IPS DF 19.7 (cell line): ENCODE data around the gene RPRD2.
"Not testable (repeated sequence)": the region's sequence is repeated elsewhere in the genome, so short reads cannot be mapped to it uniquely, and the experiment has no call there.

Experiments
- DNase-seq: peaks from one replicate; pipeline ENCODE4 v3.0.0-alpha.2; 2013; ENCODE audit warnings: low read depth, low spot score

RPRD2 gene

DNA sequence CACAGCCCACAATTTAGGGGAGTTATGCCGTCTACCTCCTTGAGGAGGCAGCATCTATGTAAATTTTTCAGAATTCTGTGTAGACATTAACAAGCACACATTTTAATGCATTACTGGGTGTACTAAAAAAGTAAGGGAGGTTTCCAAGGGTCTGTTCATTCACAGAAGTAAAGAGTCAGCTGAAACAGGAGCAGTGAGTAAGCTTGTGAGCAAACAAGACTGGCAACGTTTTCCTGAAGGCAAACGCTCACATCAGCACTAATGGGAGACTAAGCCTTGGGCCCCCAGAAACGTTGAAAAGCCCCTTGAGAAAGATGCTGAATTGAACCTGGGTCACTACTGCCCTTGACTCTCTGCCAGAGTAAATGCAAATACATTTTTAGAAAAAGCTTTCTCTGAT lies 25.7 kb downstream of the RPRD2 start:
- DNase-seq: no peak

DNA sequence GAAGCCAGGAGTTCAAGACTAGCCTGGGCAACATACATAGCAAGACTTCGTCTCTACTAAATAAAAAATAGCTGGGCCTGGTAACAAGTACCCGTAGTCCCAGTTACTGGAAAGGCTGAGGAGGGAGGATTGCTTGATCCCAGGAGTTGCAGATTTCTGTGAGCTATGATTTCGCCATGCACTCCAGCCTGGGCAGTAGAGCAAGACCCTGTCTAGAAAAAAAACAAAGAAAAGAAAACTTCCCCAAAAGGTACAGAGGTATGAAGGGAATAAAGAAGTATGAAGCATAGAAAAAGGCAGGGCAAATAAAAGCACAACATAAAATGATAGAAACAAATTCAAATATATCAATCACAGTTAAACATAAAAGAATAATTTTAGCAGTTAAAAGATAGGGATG lies 28.7 kb downstream of the RPRD2 start:
- no peak for DNase-seq

DNA sequence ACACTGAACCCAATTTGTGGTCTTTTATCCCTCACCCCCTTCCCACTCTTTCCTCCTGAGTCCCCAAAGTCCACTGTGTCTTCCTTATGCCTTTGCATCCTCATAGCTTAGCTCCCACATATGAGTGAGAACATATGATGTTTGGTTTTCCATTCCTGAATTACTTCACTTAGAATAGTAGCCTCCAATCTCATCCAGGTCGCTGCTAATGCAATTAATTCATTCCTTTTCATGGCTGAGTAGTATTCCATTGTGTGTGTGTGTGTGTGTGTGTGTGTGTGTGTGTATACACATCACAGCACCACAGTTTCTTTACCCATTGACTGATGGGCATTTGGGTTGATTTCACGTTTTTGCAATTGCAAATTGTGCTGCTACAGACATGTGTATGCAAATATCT lies 31.2 kb downstream of the RPRD2 start:
- not testable (repeated sequence) for DNase-seq

DNA sequence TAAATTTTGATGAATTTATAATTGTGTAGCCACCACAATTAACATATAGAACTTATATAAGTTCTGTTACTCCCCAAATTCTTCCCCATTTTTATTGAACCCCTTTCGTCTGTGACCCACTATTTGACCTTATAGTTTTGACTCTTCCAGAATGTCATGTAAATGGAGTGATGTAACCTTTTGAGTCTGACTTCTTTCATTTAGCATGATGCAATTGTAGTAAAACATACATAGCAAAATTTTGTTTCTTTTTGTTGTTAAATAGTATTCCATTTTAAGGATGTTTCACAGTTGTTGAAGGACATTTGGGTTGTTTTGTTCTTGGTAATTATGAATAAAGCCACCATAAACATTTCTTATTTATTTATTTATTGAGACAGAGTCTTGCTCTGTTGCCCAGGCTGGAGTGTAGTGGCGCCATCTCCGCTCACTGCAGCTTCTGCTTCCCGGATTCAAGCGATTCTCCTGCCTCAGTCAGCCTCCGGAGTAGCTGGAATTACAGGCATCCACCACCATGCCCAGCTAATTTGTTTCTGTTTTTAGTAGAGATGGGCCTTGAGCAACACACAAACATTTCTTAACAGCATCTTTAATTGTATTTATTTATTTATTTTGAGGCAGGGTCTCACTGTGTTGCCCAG lies 33.6 kb downstream of the RPRD2 start:
- DNase-seq: no peak

DNA sequence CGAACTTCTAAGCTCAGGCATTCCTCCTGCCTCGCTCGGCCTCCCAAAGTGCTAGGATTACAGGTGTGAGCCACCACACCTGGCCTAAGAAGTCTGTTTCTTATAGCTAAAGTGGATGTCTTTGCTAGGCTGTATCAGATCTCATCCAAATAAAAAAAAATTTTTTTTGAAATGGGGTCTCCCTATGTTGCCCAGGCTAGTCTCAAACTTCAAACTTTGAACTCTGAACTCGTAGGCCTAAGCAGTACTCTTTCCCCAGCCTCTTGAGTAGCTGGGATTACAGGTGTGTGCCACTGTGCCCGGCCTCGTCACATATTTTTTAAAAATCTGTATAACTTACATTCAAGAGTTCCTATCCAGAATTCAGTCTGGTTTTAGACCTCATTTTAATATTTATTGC lies 40.5 kb downstream of the RPRD2 start:
- no peak for DNase-seq

DNA sequence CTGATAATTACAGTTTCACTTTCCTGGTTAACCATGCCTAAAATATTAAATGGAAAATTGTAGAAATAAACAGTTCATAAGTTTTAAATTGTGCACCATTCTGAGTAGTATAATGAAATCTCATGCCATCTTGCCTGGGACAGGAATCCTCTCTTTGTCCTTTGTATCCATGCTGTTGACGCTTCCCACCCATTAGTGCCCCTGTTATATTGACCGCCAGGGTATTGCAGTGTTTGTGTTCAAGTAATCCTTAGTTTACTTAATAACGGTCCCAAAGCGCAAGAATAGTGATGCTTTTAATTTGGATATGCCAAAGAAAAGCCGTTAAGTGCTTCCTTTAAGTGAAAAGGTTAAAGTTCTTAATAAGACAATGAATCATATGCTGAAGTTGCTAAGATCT lies 41.7 kb downstream of the RPRD2 start:
- DNase-seq: no peak

DNA sequence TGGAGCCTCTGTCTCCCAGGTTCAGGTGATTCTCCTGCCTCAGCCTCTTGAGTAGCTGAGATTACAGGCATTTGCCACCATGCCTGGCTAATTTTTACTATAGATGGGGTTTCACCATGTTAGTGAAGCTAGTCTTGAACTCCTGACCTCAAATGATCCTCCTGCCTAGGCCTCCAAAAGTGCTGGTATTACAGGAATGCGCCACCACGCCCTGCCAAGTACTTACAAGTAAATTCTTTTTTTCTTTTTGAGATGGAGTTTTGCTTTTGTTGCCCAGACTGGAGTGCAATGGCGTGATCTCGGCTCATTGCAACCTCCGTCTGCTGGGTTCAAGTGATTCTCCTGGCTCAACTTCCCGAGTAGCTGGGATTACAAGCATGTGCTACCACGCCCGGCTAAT lies 42.5 kb downstream of the RPRD2 start:
- no peak for DNase-seq

DNA sequence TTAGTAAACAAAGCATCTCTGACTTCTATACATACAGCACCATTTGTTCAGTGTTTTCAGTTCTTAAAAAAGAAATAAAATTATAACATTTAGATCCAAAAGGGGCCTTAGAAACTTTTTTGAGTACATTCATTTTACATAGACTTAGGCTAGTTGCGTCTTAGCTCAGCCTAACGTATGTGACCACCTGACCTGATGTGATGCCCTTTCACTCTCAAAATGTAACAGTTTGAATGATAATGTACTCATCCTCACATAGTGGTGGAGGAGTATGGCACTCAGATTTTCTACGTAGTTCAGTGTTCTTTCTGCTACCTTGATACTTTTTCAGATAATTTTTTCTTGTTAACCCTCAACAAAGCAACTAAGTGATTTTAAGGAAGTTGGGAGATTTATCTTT lies 43.4 kb downstream of the RPRD2 start:
- DNase-seq: no peak

DNA sequence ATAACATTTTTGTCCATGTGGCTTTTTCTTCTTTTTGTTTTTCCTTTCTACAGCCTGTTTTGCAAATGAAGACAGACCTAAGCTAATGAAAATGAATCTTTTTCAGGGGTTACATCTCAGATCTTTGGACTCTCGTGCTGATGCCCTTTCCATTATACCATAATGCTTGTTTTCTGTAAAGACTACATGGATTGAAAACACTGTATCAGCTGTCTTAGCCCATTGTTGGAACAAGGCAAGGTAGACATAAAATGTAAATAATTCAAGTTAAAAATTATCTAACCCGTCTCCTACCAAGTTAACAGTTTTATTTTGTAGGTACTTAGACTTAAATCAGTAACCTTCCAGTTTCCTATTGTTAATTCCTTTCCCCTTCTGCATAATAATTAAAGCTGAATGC lies 44.9 kb downstream of the RPRD2 start:
- DNase-seq: no peak

DNA sequence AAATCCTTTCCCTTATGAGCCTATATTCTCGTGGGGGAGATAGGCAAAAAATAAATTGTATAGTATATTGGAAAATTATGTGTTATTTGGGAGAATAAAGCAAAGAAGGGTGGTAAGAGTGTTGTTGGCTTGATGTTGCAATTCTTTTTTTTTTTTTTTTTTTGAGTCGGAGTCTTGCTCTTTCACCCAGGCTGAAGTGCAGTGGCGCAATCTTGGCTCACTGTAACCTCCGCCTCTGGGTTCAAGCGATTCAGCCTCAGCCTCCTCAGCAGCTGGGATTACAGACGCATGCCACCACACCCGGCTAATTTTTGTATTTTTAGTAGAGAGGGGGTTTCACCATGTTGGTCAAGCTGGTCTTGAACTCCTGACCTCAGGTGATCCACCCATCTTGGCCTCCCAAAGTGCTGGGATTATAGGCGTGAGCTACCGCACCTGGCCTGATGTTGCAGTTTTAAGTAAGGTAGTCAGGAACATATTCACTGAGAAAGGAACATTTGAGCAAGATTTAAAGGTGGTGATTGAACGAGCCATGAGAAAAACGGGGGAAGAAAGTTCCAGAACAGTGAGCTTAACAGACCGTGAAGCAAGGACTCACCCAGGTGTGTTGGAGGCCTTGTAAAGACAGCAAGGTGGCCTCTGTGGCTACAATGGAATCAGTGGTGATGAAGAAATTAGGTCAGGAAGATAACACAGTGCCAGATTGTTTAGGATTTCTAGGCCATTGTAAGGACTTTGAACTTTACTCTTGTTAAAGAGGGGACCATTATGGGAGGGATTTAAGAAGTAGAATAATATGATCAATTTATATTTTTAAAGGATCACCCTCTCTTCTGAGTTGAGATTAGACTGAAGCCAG lies 45.8 kb downstream of the RPRD2 start:
- DNase-seq: no peak

DNA sequence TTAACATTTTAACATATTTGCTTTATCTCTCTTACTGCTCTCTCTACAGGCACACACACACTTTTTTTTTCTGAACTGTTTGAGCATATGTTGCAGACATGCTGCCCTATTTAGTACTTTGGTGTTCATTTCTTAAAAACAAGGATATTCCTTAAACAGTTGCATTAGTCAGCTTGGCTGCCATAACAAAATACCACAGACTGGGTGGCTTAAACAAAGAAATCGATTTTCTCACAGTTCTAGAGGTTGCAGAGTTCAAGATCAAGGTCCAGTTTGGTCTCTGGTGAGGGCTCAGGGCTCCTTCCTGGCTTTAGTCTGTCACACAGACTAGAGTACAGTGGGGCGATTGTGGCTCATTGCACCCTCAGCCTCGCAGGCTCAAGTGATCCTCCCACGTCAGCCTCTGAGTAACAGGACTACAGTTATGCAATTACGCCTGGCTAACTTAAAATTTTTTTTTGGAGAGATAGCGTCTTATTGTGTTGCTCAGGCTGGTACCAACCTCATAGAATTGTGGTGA lies 46.7 kb downstream of the RPRD2 start:
- no peak for DNase-seq

DNA sequence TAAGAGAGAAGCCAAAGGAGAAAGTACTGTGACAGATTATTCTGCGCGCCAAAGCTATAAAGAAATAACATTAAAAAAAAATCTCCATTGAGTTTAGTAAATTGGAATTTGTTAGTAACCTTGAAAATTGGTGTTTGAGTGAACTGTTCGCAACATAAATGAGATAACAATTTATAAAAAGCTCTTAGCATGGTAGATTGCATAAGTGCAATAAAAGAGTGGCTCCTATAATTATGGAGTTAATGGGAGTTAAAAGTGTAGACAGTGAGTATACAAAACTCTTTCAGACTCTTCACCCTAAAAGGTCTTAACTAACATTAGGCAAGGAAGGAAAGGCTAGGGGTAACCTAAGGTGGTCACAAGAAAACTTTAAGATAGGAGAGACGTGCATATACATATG lies 50.6 kb downstream of the RPRD2 start:
- DNase-seq: no peak

DNA sequence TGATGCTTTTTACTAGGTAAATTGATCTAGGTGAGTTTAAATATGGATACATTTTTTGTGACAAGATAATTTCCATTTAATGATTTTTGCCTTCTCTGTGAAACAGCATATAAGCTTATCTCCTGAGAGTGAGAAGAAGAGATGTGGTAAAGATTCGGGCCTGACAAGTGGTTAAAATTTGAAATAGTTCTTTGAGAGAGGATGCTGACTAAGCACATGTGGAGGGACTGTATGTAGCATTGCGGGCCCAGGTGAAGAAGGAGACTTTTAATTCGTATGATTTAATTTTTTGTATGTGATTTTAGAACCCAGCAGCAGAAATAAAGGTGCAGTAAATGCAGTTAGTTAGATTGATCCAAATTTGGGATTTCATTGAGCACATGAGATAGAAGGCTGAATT lies 51.9 kb downstream of the RPRD2 start:
- DNase-seq: no peak

DNA sequence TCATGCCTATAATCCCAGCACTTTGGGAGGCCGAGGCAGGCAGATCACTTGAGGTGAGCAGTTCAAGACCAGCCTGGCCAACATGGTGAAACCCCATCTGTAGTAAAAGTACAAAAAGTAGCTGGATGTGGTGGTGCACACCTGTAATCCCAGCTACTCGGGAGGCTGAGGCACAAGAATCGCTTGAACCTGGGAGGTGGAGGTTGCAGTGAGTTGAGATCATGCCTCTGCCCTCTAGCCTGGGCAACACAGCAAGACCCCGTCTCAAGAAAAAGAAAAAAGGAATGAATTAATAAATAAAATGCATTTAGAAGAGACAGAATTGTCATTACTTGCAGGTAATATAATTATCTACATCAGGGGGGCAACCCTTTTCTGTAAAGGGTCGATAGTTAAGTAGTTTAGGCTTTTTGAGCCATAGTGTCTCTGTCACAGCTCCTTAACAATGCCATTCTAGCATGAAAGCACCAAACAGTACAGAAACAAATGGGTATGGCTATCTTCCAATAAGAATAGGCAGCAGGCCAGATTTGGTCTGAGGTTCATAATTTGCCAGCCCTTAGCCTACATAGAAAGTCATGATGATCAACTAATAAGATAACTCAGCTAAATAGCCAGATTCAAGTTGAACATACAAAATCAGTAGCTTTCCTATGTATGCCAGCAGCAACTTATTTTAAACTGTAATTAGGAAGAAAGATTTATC lies 56.8 kb downstream of the RPRD2 start:
- DNase-seq: no peak

DNA sequence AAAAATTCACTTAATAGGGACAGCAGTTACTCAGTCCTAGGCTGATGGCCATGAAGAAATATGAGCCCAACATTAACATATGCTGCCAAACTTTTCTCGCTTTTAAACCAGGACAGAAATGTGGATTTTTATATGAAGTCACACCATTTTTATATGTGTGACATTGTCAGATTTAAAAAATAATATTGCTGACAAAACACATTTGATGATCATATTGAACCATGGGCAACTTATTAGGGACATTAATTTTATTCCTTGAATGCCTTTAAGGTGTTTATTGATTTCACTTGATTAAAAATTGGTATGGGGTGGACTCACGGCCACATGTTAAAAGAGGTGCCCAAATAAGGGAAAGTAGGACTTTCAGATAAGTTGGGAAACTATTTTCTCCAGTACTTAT lies 58.6 kb downstream of the RPRD2 start:
- no peak for DNase-seq

DNA sequence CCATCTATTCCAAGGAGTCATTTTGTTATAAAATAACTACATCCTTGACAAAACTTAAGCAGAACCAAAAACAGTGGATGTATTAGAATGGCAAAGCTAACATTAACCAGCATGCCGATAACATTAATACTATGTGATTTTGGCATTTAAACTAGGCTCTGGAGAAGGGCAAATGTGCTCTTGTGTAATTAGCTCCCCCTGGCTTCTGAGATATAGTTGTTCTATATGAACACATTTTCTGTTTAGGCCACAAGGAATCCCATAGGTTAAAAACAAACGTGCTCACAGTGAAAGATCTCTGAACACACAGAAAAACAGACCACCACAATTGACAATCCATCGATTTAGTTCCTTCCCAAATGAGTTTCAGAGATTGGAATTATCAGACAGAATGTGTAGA lies 65.9 kb downstream of the RPRD2 start:
- DNase-seq: no peak

DNA sequence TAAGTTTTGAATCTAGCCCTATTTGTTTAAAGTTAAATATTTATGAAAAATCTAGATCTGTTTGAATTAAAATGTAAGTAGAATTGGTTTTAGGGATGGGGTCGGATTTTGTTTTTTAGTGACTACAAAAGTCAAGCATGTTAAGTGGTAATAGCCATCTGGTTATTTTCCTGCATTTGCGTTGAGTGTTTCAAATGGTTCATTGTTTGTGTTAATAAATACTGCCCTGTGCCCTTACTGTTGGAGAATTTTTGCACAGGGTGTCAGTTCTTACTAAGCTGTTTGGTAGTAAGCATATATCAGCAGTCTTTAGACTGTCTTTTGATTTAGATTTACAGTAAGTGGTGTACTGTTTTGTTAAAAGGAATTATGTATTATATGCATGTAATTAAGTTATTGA lies 77.2 kb downstream of the RPRD2 start:
- no peak for DNase-seq

DNA sequence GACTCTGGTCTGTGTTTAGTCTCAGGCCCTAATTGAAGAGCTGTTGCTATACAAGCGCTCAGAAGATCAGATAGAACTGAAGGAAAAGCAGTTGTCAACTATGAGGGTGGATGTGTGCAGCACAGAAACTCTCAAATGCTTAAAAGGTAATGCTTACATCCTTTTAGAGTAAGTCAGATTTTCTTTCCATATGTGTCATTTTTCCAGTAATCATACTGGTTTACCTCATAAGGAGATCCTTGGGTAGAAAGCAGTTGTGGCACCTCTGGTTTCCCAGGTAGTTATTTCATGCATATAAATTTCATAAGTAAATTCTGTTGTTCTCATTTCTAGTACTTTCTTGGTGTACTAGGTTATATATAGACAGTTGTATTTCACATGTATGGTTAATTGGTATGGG lies 80.3 kb downstream of the RPRD2 start:
- DNase-seq: no peak

DNA sequence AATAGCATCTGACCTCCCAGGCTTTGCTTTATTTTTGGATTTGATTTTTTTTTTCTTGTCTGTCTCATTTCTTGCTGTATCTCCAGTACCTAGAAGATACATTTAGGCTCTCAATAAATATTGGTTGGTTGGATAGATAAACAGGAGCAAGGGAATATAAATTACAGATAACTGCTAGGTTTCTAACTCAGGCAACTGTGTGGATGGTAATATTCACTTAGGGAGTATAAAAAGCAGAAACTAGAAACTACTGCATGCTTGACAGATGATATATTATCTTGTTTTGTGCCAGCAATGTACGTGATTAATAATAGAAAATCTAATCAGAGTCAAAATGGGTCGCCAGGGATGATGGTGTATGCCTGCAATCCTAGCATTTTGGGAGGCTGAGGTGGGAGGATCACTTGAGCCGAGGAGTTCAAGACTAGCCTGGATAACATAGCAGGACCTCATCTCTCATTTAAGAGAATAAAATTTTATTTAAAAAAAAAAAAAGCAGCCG lies 92.2 kb downstream of the RPRD2 start:
- DNase-seq: no peak

DNA sequence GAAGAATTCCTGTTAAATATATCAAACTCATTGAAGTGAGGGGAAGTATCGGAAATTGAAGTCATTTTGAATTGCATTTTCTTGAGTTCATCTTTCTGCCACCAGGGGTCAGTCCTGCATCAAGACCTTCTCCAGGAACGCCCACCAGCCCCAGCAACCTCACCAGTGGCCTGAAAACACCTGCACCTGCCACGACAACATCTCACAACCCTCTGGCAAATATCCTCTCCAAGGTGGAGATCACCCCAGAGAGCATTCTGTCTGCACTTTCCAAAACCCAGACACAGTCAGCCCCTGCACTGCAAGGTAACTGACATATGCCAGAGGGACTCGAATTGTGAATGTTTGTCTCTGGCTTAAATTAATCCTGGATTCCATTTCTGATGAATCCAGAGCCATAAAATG lies 100.5 kb downstream of the RPRD2 start:
- peak; percentile 45 for DNase-seq

DNA sequence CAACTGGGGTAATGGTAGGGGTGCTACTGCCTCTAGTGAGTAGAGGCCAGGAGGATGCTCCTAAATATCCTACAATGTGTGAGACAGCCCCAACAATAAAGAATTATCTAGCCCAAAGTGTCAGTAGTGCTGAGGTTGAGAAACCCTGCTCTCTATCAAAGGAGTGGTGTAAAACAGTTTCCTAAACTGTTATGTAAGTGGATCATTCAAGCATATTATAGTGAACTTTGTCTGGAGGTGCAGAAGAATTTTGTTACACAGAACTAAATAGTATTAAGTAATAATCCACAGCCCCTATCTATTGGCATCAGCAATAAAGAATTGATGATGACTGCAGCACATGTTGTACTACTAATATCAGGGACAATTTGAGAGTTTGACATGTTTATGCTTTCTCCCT lies 103.0 kb downstream of the RPRD2 start:
- DNase-seq: no peak

DNA sequence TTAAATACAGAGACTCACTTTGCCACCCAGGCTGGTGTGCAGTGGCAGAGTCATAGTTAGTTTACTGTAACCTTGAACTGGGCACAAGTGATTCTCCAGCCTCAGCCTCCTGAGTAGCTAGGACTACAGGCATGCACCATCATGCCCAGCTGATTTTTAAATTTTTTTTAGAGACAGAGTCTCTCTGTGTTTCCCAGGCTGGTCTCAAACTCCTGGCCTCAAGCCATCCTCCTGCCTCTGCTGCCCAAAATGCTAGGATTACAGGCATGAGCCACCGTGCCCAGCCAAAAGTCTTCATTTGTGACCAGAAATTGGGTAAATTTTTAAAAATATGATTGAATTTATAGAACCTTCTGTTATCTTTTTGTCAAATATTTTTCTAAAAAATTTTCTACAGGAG lies 105.3 kb downstream of the RPRD2 start:
- no peak for DNase-seq
